Nucleus accumbens (tissue), 56 donors: ENCODE measurements around the gene PNKP.
A peak's percentile ranks its signal among the peaks of the same experiment; 100 is the strongest.

ENCODE experiments used
- DNase-seq, 56 donors: peaks; one replicate each; lab custom pipeline; 2025; lab: John Stamatoyannopoulos, UW

The PNKP gene

GRCh38 chr19:49890349-49891311, 23.3 kb upstream of the PNKP start:
- DNase-seq = peak in 5 of 56 donors; percentile 17 to 46 (median 30)

GRCh38 chr19:49889687-49890348, 22.4 kb upstream of the PNKP start:
- peak in 36 of 56 donors; percentile 3 to 71 (median 29) for DNase-seq

- no peak for DNase-seq
These were observed 21.8 kb upstream of the PNKP start for GRCh38 chr19:49889038-49889686.

- DNase-seq = no peak
These were observed 21.1 kb upstream of the PNKP start for GRCh38 chr19:49888510-49888824.

- DNase-seq = no peak
These were observed 20.5 kb upstream of the PNKP start for GRCh38 chr19:49887665-49888509.

- no peak for DNase-seq
These were observed 19.8 kb upstream of the PNKP start for GRCh38 chr19:49887037-49887664.

GRCh38 chr19:49884760-49885159, 17.4 kb upstream of the PNKP start:
- no peak for DNase-seq

GRCh38 chr19:49884109-49884508, 16.7 kb upstream of the PNKP start:
- DNase-seq = no peak

GRCh38 chr19:49883094-49883493, 15.7 kb upstream of the PNKP start:
- DNase-seq = no peak

- no peak for DNase-seq
These were observed 15.3 kb upstream of the PNKP start for GRCh38 chr19:49882643-49883042.

- DNase-seq = no peak
These were observed 14.5 kb upstream of the PNKP start for GRCh38 chr19:49881672-49882394.

- no peak for DNase-seq
These were observed 13.8 kb upstream of the PNKP start for GRCh38 chr19:49881186-49881585.

- no peak for DNase-seq
These were observed 12.9 kb upstream of the PNKP start for GRCh38 chr19:49880162-49880869.

GRCh38 chr19:49879243-49879963, 12.0 kb upstream of the PNKP start:
- no peak for DNase-seq

GRCh38 chr19:49878744-49879070, 11.3 kb upstream of the PNKP start:
- DNase-seq = no peak

GRCh38 chr19:49877879-49878743, 10.7 kb upstream of the PNKP start:
- peak in 54 of 56 donors; percentile 88 to 99 (median 96) for DNase-seq
